A673 (cell line): ENCODE measurements around the gene NOS1AP.

Source experiments
- CTCF ChIP-seq: fragments of 300-800, 200-600 bp; sonication (generic); conservative IDR thresholded peaks from 2 replicates; pipeline ENCODE4 v1.5.1; 2017; ENCODE audit warnings: low read depth, mild to moderate bottlenecking, antibody characterized with exemption, low read length, moderate library complexity, mixed read lengths
- EZH2 ChIP-seq: fragments of 200-600 bp; sonication (generic); IDR thresholded peaks from 2 replicates; pipeline ENCODE4 v1.6.1; 2017; ENCODE audit warnings: borderline replicate concordance, low read depth, mild to moderate bottlenecking, mixed read lengths, antibody characterized with exemption, low read length; ENCODE audit not compliant: poor library complexity, severe bottlenecking

- TF ChIP-seq CTCF: no peak
- TF ChIP-seq EZH2: no peak
Measured at GRCh38 chr1:162074276-162075005, 5.0 kb downstream of the NOS1AP start.
